HCT116 (cell line): ENCODE data around the gene MMP24. TPM values are rescaled to one million over a fixed set of nuclear protein-coding genes. Genes with fewer than 3 reads are reported as not detected.

Experiments used
- ATAC-seq: fragments of 200-7000 bp; cut with Tn5 transposase; 2 replicates; pipeline ENCODE4 v1.9.1; 2020; ENCODE audit warnings: mild to moderate bottlenecking, moderate library complexity
- BruUV-seq: library from RNA; stranded (reverse); fragments of 400-500 nt; replicated peaks from 2 replicates; lab custom pipeline; 2021; lab: Mats Ljungman, UMichigan
- CTCF ChIA-PET: fragments of 300-600 bp; sonication (Branson Sonifier 250); formaldehyde crosslinking; loops from one replicate; lab custom pipeline; 2021; ENCODE audit warnings: antibody characterized with exemption; lab: Charles Lee
- POLR2A ChIA-PET: fragments of 300-600, 350-600 bp; sonication (Branson Sonifier 250); formaldehyde crosslinking; loops from one replicate; lab custom pipeline; 2021; ENCODE audit warnings: antibody characterized with exemption; lab: Charles Lee
- RAD21 ChIA-PET, 2 experiments: fragments of 300-600 bp; sonication (Branson Sonifier 250); formaldehyde crosslinking; loops; one replicate each; lab custom pipeline; 2023; ENCODE audit warnings: low total read pairs in 2 of 2; ENCODE audit not compliant: uncharacterized antibody in 2 of 2, unreplicated experiment in 2 of 2, low non-redundant PET in 1 of 2; lab: Charles Lee
- DNase-seq: peaks from one replicate; pipeline ENCODE4 v3.0.0-alpha.2; 2010; ENCODE audit warnings: low read depth, low spot score
- H2AFZ ChIP-seq: fragments of 200-600 bp; shearing (Covaris generic), sonication (generic); 2 replicates; pipeline ENCODE4 v1.6.1; 2017; ENCODE audit warnings: low read depth, mixed run types, mixed read lengths, antibody characterized with exemption, low read length; ENCODE audit not compliant: poor library complexity, severe bottlenecking
- H3K27ac ChIP-seq: 2 replicates; pipeline ENCODE4 v1.5.1; 2012; ENCODE audit warnings: low read depth, low read length
- H3K27me3 ChIP-seq: fragments of 200-600 bp; sonication (generic); 2 replicates; pipeline ENCODE4 v1.6.1; 2016; ENCODE audit warnings: mixed run types, low read length, mixed read lengths; ENCODE audit not compliant: insufficient read depth
- H3K36me3 ChIP-seq, 2 experiments: fragments of 200-500 bp in 1 of 2; fragments of 200-600 bp in 1 of 2; sonication (Bioruptor generic) in 1 of 2; sonication (generic) in 1 of 2; 2 replicates each; pipeline versions ENCODE4 v1.5.1 to v1.6.1; 2014 to 2016; ENCODE audit warnings: low read length in 2 of 2, inconsistent platforms in 1 of 2, mixed read lengths in 1 of 2, mixed run types in 1 of 2; ENCODE audit not compliant: insufficient read depth in 2 of 2, control insufficient read depth in 1 of 2
- H3K4me1 ChIP-seq, 2 experiments: fragments of 200-600 bp in 1 of 2; sonication (generic) in 1 of 2; 2 replicates each; pipeline versions ENCODE4 v1.5.1 to v1.6.1; 2012 to 2017; ENCODE audit warnings: low read length in 2 of 2, inconsistent platforms in 1 of 2, mild to moderate bottlenecking in 1 of 2, mixed read lengths in 1 of 2, mixed run types in 1 of 2, moderate library complexity in 1 of 2; ENCODE audit not compliant: insufficient read depth in 2 of 2, control insufficient read depth in 1 of 2
- H3K4me2 ChIP-seq: fragments of 200-600 bp; sonication (generic); 2 replicates; pipeline ENCODE4 v1.6.1; 2017; ENCODE audit warnings: mixed run types, low read length, mixed read lengths
- H3K4me3 ChIP-seq, 2 experiments: fragments of 200-600 bp in 1 of 2; sonication (generic) in 1 of 2; replicated peaks in 1 of 2; 2 replicates each; pipeline ENCODE4 v1.5.1; 2011 to 2016; ENCODE audit warnings: low read length in 2 of 2, control low read depth in 1 of 2, low read depth in 1 of 2, mild to moderate bottlenecking in 1 of 2, mixed read lengths in 1 of 2, mixed run types in 1 of 2
- H3K79me2 ChIP-seq: fragments of 200-600 bp; sonication (generic); 2 replicates; pipeline ENCODE4 v1.6.1; 2017; ENCODE audit warnings: mild to moderate bottlenecking, mixed run types, low read length, moderate library complexity, mixed read lengths; ENCODE audit not compliant: insufficient read depth
- H3K9ac ChIP-seq: fragments of 200-600 bp; sonication (generic); 2 replicates; pipeline ENCODE4 v1.6.1; 2016; ENCODE audit warnings: low read length, mixed read lengths
- H3K9me2 ChIP-seq: fragments of 200-600 bp; sonication (generic), shearing (Covaris generic); 2 replicates; pipeline ENCODE4 v1.6.1; 2017; ENCODE audit warnings: mixed run types, mild to moderate bottlenecking, moderate library complexity; ENCODE audit not compliant: insufficient read depth
- H3K9me3 ChIP-seq, 2 experiments: fragments of 200-500 bp in 1 of 2; fragments of 200-600 bp in 1 of 2; sonication (Bioruptor generic) in 1 of 2; sonication (generic) in 1 of 2; 2 replicates each; pipeline ENCODE4 v1.6.1; 2014 to 2017; ENCODE audit warnings: low read length in 2 of 2, mixed read lengths in 2 of 2, inconsistent platforms in 1 of 2, low read depth in 1 of 2, mild to moderate bottlenecking in 1 of 2, mixed run types in 1 of 2, moderate library complexity in 1 of 2; ENCODE audit not compliant: control insufficient read depth in 1 of 2, insufficient read depth in 1 of 2
- H4K20me1 ChIP-seq: fragments of 200-600 bp; sonication (generic), shearing (Covaris generic); 2 replicates; pipeline ENCODE4 v1.6.1; 2017; ENCODE audit warnings: mixed run types, mild to moderate bottlenecking, moderate library complexity; ENCODE audit not compliant: insufficient read depth
- CBX3 ChIP-seq: IDR thresholded peaks from 2 replicates; pipeline ENCODE4 v1.6.1; 2012; ENCODE audit warnings: low read depth
- CEBPB ChIP-seq: IDR thresholded peaks from 2 replicates; pipeline ENCODE4 v1.6.1; 2012; ENCODE audit warnings: low read depth
- EGR1 ChIP-seq: IDR thresholded peaks from 2 replicates; pipeline ENCODE4 v1.6.1; 2012; ENCODE audit warnings: low read depth
- ELF1 ChIP-seq: IDR thresholded peaks from 2 replicates; pipeline ENCODE4 v1.6.1; 2012; ENCODE audit warnings: low read depth, borderline replicate concordance
- EZH2 ChIP-seq: fragments of 200-600 bp; sonication (generic); IDR thresholded peaks from 2 replicates; pipeline ENCODE4 v1.6.1; 2017; ENCODE audit warnings: antibody characterized with exemption, mixed run types
- EZH2phosphoT487 ChIP-seq: fragments of 200-600 bp; IDR thresholded peaks from 2 replicates; pipeline ENCODE4 v1.6.1; 2018; ENCODE audit warnings: antibody characterized with exemption, borderline replicate concordance
- FOSL1 ChIP-seq: IDR thresholded peaks from 2 replicates; pipeline ENCODE4 v1.6.1; 2012; ENCODE audit warnings: low read depth
- JUND ChIP-seq: IDR thresholded peaks from 2 replicates; pipeline ENCODE4 v1.6.1; 2012
- MAX ChIP-seq: IDR thresholded peaks from 2 replicates; pipeline ENCODE4 v1.6.1; 2012
- POLR2A ChIP-seq: IDR thresholded peaks from 2 replicates; pipeline ENCODE4 v1.7.0; 2011; ENCODE audit warnings: borderline replicate concordance; ENCODE audit not compliant: insufficient read depth, insufficient read length; ENCODE audit errors: extremely low read depth
- POLR2AphosphoS5 ChIP-seq: IDR thresholded peaks from 2 replicates; pipeline ENCODE4 v1.6.1; 2011; ENCODE audit warnings: mild to moderate bottlenecking, low read depth, low read length, moderate library complexity
- RAD21 ChIP-seq: IDR thresholded peaks from 2 replicates; pipeline ENCODE4 v1.6.1; 2012; ENCODE audit warnings: low read depth, mild to moderate bottlenecking
- SIN3A ChIP-seq: IDR thresholded peaks from 2 replicates; pipeline ENCODE4 v1.6.1; 2012; ENCODE audit warnings: low read depth
- SP1 ChIP-seq: IDR thresholded peaks from 2 replicates; pipeline ENCODE4 v1.6.1; 2012; ENCODE audit warnings: low read depth
- TCF7L2 ChIP-seq: IDR thresholded peaks from 2 replicates; pipeline ENCODE4 v1.7.0; 2011; ENCODE audit warnings: borderline replicate concordance, inconsistent platforms; ENCODE audit not compliant: insufficient read depth, insufficient read length; ENCODE audit errors: extremely low read depth
- ZBTB33 ChIP-seq: IDR thresholded peaks from 2 replicates; pipeline ENCODE4 v1.6.1; 2011; ENCODE audit warnings: mild to moderate bottlenecking, low read length, moderate library complexity; ENCODE audit not compliant: insufficient replicate concordance; ENCODE audit errors: extremely low read depth
- ZFX ChIP-seq: fragments of 450-650 bp; IDR thresholded peaks from 2 replicates; pipeline ENCODE4 v1.6.1; 2017
- ZNF274 ChIP-seq: fragments of 200-500 bp; sonication (Bioruptor generic); IDR thresholded peaks from 2 replicates; pipeline ENCODE4 v1.6.1; 2014; ENCODE audit warnings: mild to moderate bottlenecking, low read depth, low read length, inconsistent platforms
- intact Hi-C: fragments of 100-400 bp; cut with micrococcal nuclease; formaldehyde crosslinking; loops from 2 replicates; pipeline ENCODE4 v1.10.0; 2022
- total RNA-seq: library from RNA; stranded (reverse); gene quantifications from one replicate; pipeline ENCODE4 v1.2.1, GENCODE V29; 2021; ENCODE audit not compliant: unreplicated experiment
- TF ChIP-seq, protein P1 (sequence below): IDR thresholded peaks from 2 replicates; pipeline ENCODE4 v1.6.1; 2012; ENCODE audit warnings: low read depth
- TF ChIP-seq, protein P2 (sequence below): IDR thresholded peaks from 2 replicates; pipeline ENCODE4 v1.6.1; 2012

The MMP24 gene
- total RNA-seq, 1 experiment from 2014 or later, result not detected

- no peak overlapping the region for H3K27ac ChIP-seq
These were observed 16.8 kb downstream of the MMP24 start for GRCh38 chr20:35243317-35243716.

More at GRCh38 chr20:35243317-35243716, 16.8 kb downstream of the MMP24 start:
- H2AFZ ChIP-seq, result no peak overlapping the region
- H3K9ac ChIP-seq, result no peak overlapping the region
- no peaks in the 10 kb centered on the region for H3K9me3 ChIP-seq
- no peaks in the 10 kb centered on the region for H3K4me1 ChIP-seq
- no peak for ATAC-seq
- BruUV-seq, result no TSS peak
- no peaks in the 10 kb centered on the region for H3K9me2 ChIP-seq
- H3K36me3 ChIP-seq, result no peaks in the 10 kb centered on the region
- TF ChIP-seq FOSL1, result no peak
- TF ChIP-seq ELF1, result no peak
- no peak for TF ChIP-seq SP1
- no peak for TF ChIP-seq JUND
- no peak for TF ChIP-seq EZH2phosphoT487
- no peak for TF ChIP-seq POLR2A
- TF ChIP-seq CBX3, result no peak
- TF ChIP-seq MAX, result no peak
- no peak for TF ChIP-seq EGR1
- TF ChIP-seq SIN3A, result no peak
- no peak for TF ChIP-seq TCF7L2
- TF ChIP-seq CEBPB, result no peak
- no peak for TF ChIP-seq ZFX
- no peak for TF ChIP-seq RAD21
- TF ChIP-seq ZNF274, result no peak
- TF ChIP-seq, protein P1, sequence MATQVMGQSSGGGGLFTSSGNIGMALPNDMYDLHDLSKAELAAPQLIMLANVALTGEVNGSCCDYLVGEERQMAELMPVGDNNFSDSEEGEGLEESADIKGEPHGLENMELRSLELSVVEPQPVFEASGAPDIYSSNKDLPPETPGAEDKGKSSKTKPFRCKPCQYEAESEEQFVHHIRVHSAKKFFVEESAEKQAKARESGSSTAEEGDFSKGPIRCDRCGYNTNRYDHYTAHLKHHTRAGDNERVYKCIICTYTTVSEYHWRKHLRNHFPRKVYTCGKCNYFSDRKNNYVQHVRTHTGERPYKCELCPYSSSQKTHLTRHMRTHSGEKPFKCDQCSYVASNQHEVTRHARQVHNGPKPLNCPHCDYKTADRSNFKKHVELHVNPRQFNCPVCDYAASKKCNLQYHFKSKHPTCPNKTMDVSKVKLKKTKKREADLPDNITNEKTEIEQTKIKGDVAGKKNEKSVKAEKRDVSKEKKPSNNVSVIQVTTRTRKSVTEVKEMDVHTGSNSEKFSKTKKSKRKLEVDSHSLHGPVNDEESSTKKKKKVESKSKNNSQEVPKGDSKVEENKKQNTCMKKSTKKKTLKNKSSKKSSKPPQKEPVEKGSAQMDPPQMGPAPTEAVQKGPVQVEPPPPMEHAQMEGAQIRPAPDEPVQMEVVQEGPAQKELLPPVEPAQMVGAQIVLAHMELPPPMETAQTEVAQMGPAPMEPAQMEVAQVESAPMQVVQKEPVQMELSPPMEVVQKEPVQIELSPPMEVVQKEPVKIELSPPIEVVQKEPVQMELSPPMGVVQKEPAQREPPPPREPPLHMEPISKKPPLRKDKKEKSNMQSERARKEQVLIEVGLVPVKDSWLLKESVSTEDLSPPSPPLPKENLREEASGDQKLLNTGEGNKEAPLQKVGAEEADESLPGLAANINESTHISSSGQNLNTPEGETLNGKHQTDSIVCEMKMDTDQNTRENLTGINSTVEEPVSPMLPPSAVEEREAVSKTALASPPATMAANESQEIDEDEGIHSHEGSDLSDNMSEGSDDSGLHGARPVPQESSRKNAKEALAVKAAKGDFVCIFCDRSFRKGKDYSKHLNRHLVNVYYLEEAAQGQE, result no peak
- TF ChIP-seq POLR2AphosphoS5, result no peak
- TF ChIP-seq, protein P2, sequence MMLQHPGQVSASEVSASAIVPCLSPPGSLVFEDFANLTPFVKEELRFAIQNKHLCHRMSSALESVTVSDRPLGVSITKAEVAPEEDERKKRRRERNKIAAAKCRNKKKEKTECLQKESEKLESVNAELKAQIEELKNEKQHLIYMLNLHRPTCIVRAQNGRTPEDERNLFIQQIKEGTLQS, result no peak
- no peak for TF ChIP-seq EZH2
- TF ChIP-seq ZBTB33, result no peak
- no peaks in the 10 kb centered on the region for H3K27me3 ChIP-seq
- H3K4me3 ChIP-seq, result no peak overlapping the region
- intact Hi-C loops, result no loop called here
- H3K4me2 ChIP-seq, result no peak overlapping the region
- CTCF ChIA-PET, result no interaction called here
- no peaks in the 10 kb centered on the region for H3K79me2 ChIP-seq
- no peaks in the 10 kb centered on the region for H4K20me1 ChIP-seq
- POLR2A ChIA-PET, result no interaction called here
- no peak for DNase-seq
- RAD21 ChIA-PET, result no interaction called here
